ENCODE results near the gene CDK17.

CDK17 gene

DNA sequence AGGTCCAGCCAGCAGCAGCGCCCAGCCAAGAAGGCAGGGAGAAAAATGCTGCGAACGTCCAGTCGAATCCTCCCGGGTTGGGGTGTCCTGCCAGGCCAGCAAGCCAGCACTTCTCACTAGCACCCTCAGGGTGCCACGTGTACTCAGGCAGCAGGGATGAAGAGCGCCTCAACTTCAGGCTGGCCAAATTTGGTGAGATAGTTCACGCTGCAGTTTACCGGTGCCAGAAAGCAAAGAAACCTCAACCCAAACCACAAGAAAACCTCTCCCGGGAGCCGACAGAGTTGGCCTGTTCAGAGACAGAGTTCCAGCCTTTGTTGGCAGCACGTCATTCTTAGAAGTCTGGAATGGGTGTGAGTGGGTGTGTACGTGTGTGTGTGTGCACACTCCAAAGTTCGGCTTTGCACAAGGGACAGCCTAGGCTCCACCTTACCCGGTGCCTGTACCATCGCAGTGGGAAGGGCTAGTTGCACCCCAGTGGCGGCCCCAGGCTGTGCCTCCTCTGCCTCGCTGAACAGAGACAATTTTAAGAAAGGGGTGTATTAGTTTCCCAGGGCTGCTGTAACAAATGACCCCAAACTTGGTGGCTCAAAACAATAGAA, 163.9 kb downstream of the CDK17 start:
- no peak for DNase-seq

DNA sequence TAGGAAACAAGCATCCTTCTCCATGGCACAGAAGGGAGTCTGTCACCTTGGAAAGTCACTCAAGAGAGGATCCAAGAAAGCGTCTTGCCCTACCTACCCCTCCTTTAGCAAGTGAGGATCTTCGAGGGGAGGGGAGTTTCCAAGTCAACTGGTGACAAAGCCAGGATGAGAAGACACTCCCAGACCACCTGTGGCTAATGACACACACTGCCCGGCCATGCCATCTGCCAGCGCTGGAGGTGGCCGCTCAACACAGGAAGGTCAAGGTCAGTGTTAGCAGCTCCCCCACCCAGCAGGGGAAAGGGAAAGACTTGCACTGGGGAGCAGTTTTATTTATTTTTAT, 164.8 kb downstream of the CDK17 start:
- no peak for DNase-seq

- no peak for DNase-seq
These were observed 165.4 kb downstream of the CDK17 start for GRCh38 chr12:96234591-96235483.

DNA sequence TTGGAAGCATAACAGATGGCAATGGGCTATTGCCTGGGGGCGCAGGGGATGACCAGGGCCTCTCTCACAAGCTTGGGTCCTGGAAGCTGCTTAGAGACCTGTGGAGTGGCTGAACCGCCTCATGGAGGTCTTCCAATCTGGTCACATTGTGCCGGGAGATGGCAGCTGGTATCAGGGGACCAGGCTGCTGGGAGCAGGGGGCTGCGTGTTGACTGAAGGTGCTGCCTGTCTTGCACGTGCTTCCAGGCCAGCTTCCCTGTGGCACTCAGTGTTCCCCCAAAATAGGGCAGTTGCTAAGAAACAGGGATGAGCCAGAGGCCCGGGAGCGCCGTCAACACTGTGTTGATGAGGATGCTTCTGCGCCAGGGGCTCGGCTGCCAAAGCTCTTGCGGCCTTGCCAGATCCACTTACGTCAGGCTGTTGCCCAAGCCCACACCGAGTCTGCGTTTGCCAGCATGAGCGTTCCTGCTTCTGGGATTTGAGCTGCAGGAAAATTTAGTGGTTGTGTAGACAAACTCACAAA, 166.2 kb downstream of the CDK17 start:
- DNase-seq: no peak

DNA sequence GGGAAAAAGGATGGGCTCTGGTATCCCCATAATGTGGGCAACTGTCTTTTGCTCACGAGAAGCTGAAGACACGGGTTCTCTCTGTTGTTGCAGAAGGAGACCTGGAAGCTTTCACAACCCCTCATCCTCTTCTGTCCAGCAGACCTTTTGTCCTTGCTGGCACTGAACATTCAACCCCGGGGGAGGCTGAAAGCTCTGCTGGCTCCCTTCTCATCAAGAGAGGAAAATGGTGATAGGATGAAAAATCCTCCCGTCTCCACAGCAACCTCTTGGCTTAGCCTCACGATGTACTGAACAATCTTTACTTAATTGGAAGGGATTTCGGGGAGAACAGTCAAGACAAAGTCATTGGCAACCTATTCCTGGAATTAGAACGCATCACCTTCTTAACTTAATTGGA, 167.1 kb downstream of the CDK17 start:
- no peak for DNase-seq

GRCh38 chr12:96230646-96231045, 169.6 kb downstream of the CDK17 start:
- DNase-seq: no peak

GRCh38 chr12:96228566-96229248, 171.5 kb downstream of the CDK17 start:
- no peak for DNase-seq

Data from inflammatory macrophage (primary cell).